Testis (tissue), 2 donors: ENCODE results near the gene EIF4G3.

Experiments
- CTCF ChIP-seq, 3 experiments: fragments of 450-650 bp in 2 of 3; fragments of 200-600 bp in 1 of 3; sonication (generic) in 1 of 3; IDR thresholded peaks; one replicate each; pipeline ENCODE4 v1.5.1; 2016 to 2019; ENCODE audit warnings: antibody characterized with exemption in 3 of 3, mild to moderate bottlenecking in 2 of 3, moderate library complexity in 1 of 3
- POLR2A ChIP-seq: fragments of 450-650 bp; IDR thresholded peaks from one replicate; pipeline ENCODE4 v1.6.1; 2017; ENCODE audit warnings: antibody characterized with exemption, mild to moderate bottlenecking, moderate library complexity

DNA sequence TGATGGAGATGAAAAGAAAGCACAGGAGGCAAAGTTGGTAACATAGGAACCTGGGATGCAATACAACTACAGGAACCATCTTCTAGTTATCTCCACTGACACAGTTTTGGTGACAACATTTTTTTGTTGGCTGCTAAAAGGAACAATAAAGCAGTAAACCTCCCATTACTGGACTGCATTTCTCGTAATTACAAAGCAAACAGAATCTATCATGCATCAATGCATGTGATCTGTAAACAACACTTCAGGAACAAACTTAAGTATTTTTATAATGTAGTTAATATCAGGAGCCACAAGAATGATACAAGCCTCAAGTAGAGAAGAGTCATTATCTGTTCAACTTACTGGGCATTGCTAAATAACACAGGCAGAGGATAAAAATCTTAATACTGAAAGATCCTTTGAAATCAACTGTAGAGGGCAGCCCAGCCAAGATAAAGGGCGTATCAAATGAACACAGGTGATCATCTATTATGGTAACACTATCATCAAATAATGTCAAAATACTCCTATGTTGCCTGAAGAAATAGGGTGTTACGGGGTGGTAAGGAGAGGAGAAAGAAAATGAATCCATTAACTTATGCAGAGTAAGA, 193.3 kb downstream of the EIF4G3 start:
- TF ChIP-seq CTCF (IDR thresholded peaks at IDR 0.05) = no peak
- TF ChIP-seq POLR2A = no peak
